ENCODE results near the gene APMAP.

Gene APMAP

GRCh38 chr20:24981790-24982189 lies 10.8 kb downstream of the APMAP start:
- DNase-seq = no peak
- TF ChIP-seq GATA1 (IDR thresholded peaks at IDR 0.05; ENCODE audit: low read depth, low read length) (no peak), POLR2A (IDR thresholded peaks at IDR 0.05; ENCODE audit: low read length) (no peak)

DNA sequence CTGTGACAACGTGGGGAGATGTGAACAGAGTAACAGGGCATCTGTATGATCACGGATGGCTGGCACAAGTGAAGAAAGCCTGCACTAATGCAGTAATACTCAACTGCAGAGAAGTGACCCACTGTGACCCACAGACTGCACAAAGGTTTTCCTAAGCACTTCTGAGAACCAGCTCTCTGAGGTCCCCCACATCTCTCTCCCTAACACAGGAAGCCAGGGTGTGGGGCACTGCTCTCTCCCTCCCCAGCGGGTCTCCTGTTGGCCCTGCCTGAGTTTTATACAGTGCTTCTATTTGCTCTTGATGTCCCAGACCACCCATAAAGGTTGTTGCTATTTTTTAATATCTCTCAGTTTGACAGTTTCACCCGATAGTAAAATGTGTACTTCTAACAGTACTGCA lies 11.3 kb downstream of the APMAP start:
- TF ChIP-seq POLR2A (IDR thresholded peaks at IDR 0.05; ENCODE audit: low read length) (no peak), GATA1 (IDR thresholded peaks at IDR 0.05; ENCODE audit: low read depth, low read length) (no peak)
- DNase-seq = no peak

GRCh38 chr20:24980291-24981053 lies 12.1 kb downstream of the APMAP start:
- DNase-seq = no peak
- no peak for TF ChIP-seq GATA1 (IDR thresholded peaks at IDR 0.05; ENCODE audit: low read depth, low read length)
- TF ChIP-seq POLR2A (IDR thresholded peaks at IDR 0.05; ENCODE audit: low read length) = no peak

GRCh38 chr20:24979036-24979960 lies 13.3 kb downstream of the APMAP start:
- TF ChIP-seq GATA1 (IDR thresholded peaks at IDR 0.05; ENCODE audit: low read depth, low read length) = no peak
- DNase-seq = no peak

GRCh38 chr20:24978513-24978912 lies 14.0 kb downstream of the APMAP start:
- DNase-seq = no peak
- TF ChIP-seq GATA1 (IDR thresholded peaks at IDR 0.05; ENCODE audit: low read depth, low read length) = no peak
- no peak for TF ChIP-seq POLR2A (IDR thresholded peaks at IDR 0.05; ENCODE audit: low read length)

- DNase-seq = no peak
Measured at GRCh38 chr20:24977797-24978196, 14.8 kb downstream of the APMAP start.

GRCh38 chr20:24977336-24977735 lies 15.2 kb downstream of the APMAP start:
- no peak for TF ChIP-seq GATA1 (IDR thresholded peaks at IDR 0.05; ENCODE audit: low read depth, low read length)
- no peak for TF ChIP-seq POLR2A (IDR thresholded peaks at IDR 0.05; ENCODE audit: low read length)
- no peak for DNase-seq

More at GRCh38 chr20:24977797-24978196, 14.8 kb downstream of the APMAP start:
- TF ChIP-seq POLR2A (IDR thresholded peaks at IDR 0.05; ENCODE audit: low read length) = no peak
- TF ChIP-seq GATA1 (IDR thresholded peaks at IDR 0.05; ENCODE audit: low read depth, low read length) = no peak

GRCh38 chr20:24972341-24972740 lies 20.2 kb downstream of the APMAP start:
- DNase-seq = no peak
- TF ChIP-seq GATA1 (IDR thresholded peaks at IDR 0.05; ENCODE audit: low read depth, low read length) (no peak), POLR2A (IDR thresholded peaks at IDR 0.05; ENCODE audit: low read length) (no peak)

GRCh38 chr20:24971376-24972101 lies 21.0 kb downstream of the APMAP start:
- no peak for TF ChIP-seq GATA1 (IDR thresholded peaks at IDR 0.05; ENCODE audit: low read depth, low read length)
- TF ChIP-seq POLR2A (IDR thresholded peaks at IDR 0.05; ENCODE audit: low read length) = no peak

GRCh38 chr20:24970754-24971153 lies 21.8 kb downstream of the APMAP start:
- DNase-seq = no peak
- TF ChIP-seq GATA1 (IDR thresholded peaks at IDR 0.05; ENCODE audit: low read depth, low read length) (no peak), POLR2A (IDR thresholded peaks at IDR 0.05; ENCODE audit: low read length) (no peak)

More at GRCh38 chr20:24971376-24972101, 21.0 kb downstream of the APMAP start:
- no peak for DNase-seq

- DNase-seq = no peak
- TF ChIP-seq GATA1 (IDR thresholded peaks at IDR 0.05; ENCODE audit: low read depth, low read length) = no peak
- TF ChIP-seq POLR2A (IDR thresholded peaks at IDR 0.05; ENCODE audit: low read length) = no peak
Measured at GRCh38 chr20:24970030-24970553, 22.5 kb downstream of the APMAP start.

- DNase-seq = no peak
- TF ChIP-seq POLR2A (IDR thresholded peaks at IDR 0.05; ENCODE audit: low read length) (no peak), GATA1 (IDR thresholded peaks at IDR 0.05; ENCODE audit: low read depth, low read length) (no peak)
Measured at GRCh38 chr20:24969186-24970029, 23.1 kb downstream of the APMAP start.
